H9 (cell line): ENCODE data around the gene CDH9. TPM values are rescaled to one million over a fixed set of nuclear protein-coding genes. Genes with fewer than 3 reads are reported as not detected.

Source experiments
- DNase-seq: peaks from one replicate; pipeline ENCODE4 v3.0.0-alpha.2; 2017
- H2AFZ ChIP-seq: one replicate; pipeline ENCODE4 v1.6.1; 2013; ENCODE audit warnings: mild to moderate bottlenecking, low read length, control low read depth, moderate library complexity
- H2AK5ac ChIP-seq: 2 replicates; pipeline ENCODE4 v1.6.1; 2013; ENCODE audit warnings: low read length, control low read depth, mixed read lengths; ENCODE audit not compliant: insufficient read length
- H2BK120ac ChIP-seq: one replicate; pipeline ENCODE4 v1.6.1; 2013; ENCODE audit warnings: low read depth, mild to moderate bottlenecking, low read length, control low read depth, inconsistent platforms; ENCODE audit not compliant: poor library complexity, severe bottlenecking
- H2BK12ac ChIP-seq: 2 replicates; pipeline ENCODE4 v1.6.1; 2013; ENCODE audit warnings: low read length, control low read depth, mixed read lengths, low read depth; ENCODE audit not compliant: insufficient read length
- H2BK15ac ChIP-seq: 2 replicates; pipeline ENCODE4 v1.6.1; 2013; ENCODE audit warnings: low read depth, low read length, control low read depth
- H2BK20ac ChIP-seq: one replicate; pipeline ENCODE4 v1.6.1; 2013; ENCODE audit warnings: low read depth, mild to moderate bottlenecking, low read length, control low read depth, inconsistent platforms; ENCODE audit not compliant: poor library complexity, severe bottlenecking
- H2BK5ac ChIP-seq: 2 replicates; pipeline ENCODE4 v1.6.1; 2013; ENCODE audit warnings: low read length, control low read depth, mixed read lengths; ENCODE audit not compliant: insufficient read length
- H3K14ac ChIP-seq: 2 replicates; pipeline ENCODE4 v1.6.1; 2013; ENCODE audit warnings: low read length, control low read depth; ENCODE audit not compliant: insufficient read depth
- H3K18ac ChIP-seq: 2 replicates; pipeline ENCODE4 v1.6.1; 2013; ENCODE audit warnings: low read depth, mild to moderate bottlenecking, mixed read lengths, low read length, control low read depth; ENCODE audit not compliant: insufficient read length
- H3K23ac ChIP-seq: 2 replicates; pipeline ENCODE4 v1.6.1; 2013; ENCODE audit warnings: low read length, control low read depth, mixed read lengths, low read depth; ENCODE audit not compliant: insufficient read length
- H3K23me2 ChIP-seq: 2 replicates; pipeline ENCODE4 v1.6.1; 2013; ENCODE audit warnings: low read depth, mild to moderate bottlenecking, mixed read lengths, low read length, control low read depth; ENCODE audit not compliant: insufficient read length, poor library complexity, severe bottlenecking
- H3K27ac ChIP-seq: 2 replicates; pipeline ENCODE4 v1.5.1; 2013; ENCODE audit warnings: low read length, control low read depth, mixed read lengths, low read depth; ENCODE audit not compliant: insufficient read length
- H3K27me3 ChIP-seq: 2 replicates; pipeline ENCODE4 v1.6.1; 2013; ENCODE audit warnings: low read length, control low read depth, inconsistent platforms; ENCODE audit not compliant: insufficient read depth
- H3K4ac ChIP-seq: 2 replicates; pipeline ENCODE4 v1.6.1; 2013; ENCODE audit warnings: low read depth, mild to moderate bottlenecking, control low read depth, inconsistent platforms, low read length, moderate library complexity
- H3K4me1 ChIP-seq: 2 replicates; pipeline ENCODE4 v1.6.1; 2013; ENCODE audit warnings: low read length, control low read depth, inconsistent platforms; ENCODE audit not compliant: insufficient read depth
- H3K4me2 ChIP-seq: 2 replicates; pipeline ENCODE4 v1.6.1; 2013; ENCODE audit warnings: low read length, control low read depth, mixed read lengths; ENCODE audit not compliant: insufficient read length, insufficient read depth
- H3K56ac ChIP-seq: 2 replicates; pipeline ENCODE4 v1.6.1; 2013; ENCODE audit warnings: low read depth, mild to moderate bottlenecking, mixed read lengths, low read length, control low read depth; ENCODE audit not compliant: insufficient read length
- H3K79me1 ChIP-seq: 2 replicates; pipeline ENCODE4 v1.6.1; 2013; ENCODE audit warnings: low read depth, mild to moderate bottlenecking, moderate library complexity, low read length, control low read depth, inconsistent platforms; ENCODE audit not compliant: insufficient read depth, poor library complexity, severe bottlenecking
- H3K79me2 ChIP-seq: 2 replicates; pipeline ENCODE4 v1.6.1; 2013; ENCODE audit warnings: low read length, control low read depth, inconsistent platforms; ENCODE audit not compliant: insufficient read depth
- H3K9ac ChIP-seq: 2 replicates; pipeline ENCODE4 v1.6.1; 2013; ENCODE audit warnings: low read length, control low read depth, mixed read lengths; ENCODE audit not compliant: insufficient read length; ENCODE audit errors: extremely low read depth
- H3K9me3 ChIP-seq: one replicate; pipeline ENCODE4 v1.6.1; 2013; ENCODE audit warnings: low read depth, low read length, inconsistent platforms; ENCODE audit not compliant: control insufficient read depth
- H3T11ph ChIP-seq: one replicate; pipeline ENCODE4 v1.6.1; 2013; ENCODE audit warnings: mild to moderate bottlenecking, low read length, control low read depth, inconsistent platforms
- H4K20me1 ChIP-seq: one replicate; pipeline ENCODE4 v1.6.1; 2013; ENCODE audit not compliant: control insufficient read depth, insufficient read length, insufficient read depth
- H4K5ac ChIP-seq: 2 replicates; pipeline ENCODE4 v1.6.1; 2013; ENCODE audit warnings: low read depth, mild to moderate bottlenecking, mixed read lengths, low read length, control low read depth; ENCODE audit not compliant: insufficient read length
- H4K8ac ChIP-seq: replicated peaks from 2 replicates; pipeline ENCODE4 v1.6.1; 2013; ENCODE audit warnings: low read length, control low read depth, mixed read lengths, low read depth; ENCODE audit not compliant: insufficient read length
- H4K91ac ChIP-seq: 2 replicates; pipeline ENCODE4 v1.6.1; 2013; ENCODE audit warnings: low read depth, mild to moderate bottlenecking, moderate library complexity, mixed read lengths, low read length, control low read depth; ENCODE audit not compliant: insufficient read length
- H3K27ac Mint-ChIP-seq, 3 experiments: 2 replicates in 2 of 3; 3 replicates in 1 of 3; pipeline ENCODE4 v1.8.0; 2020 to 2021; ENCODE audit warnings: mixed read lengths in 3 of 3, mild to moderate bottlenecking in 1 of 3, moderate library complexity in 1 of 3
- H3K27me3 Mint-ChIP-seq: 2 replicates; pipeline ENCODE4 v1.8.0; 2021; ENCODE audit warnings: low read depth, mild to moderate bottlenecking, moderate library complexity, mixed read lengths
- H3K36me3 Mint-ChIP-seq, 3 experiments: 2 replicates in 2 of 3; 3 replicates in 1 of 3; pipeline ENCODE4 v1.8.0; 2020 to 2021; ENCODE audit warnings: low read depth in 3 of 3, mixed read lengths in 3 of 3; ENCODE audit not compliant: insufficient read depth in 1 of 3
- H3K4me1 Mint-ChIP-seq, 2 experiments: 2 replicates each; pipeline ENCODE4 v1.8.0; 2020; ENCODE audit warnings: mixed read lengths in 2 of 2
- H3K4me3 Mint-ChIP-seq, 2 experiments: 2 replicates in 1 of 2; 3 replicates in 1 of 2; pipeline ENCODE4 v1.8.0; 2020 to 2021; ENCODE audit warnings: mild to moderate bottlenecking in 2 of 2, mixed read lengths in 2 of 2, moderate library complexity in 1 of 2
- H3K9me3 Mint-ChIP-seq, 2 experiments: 2 replicates in 1 of 2; 3 replicates in 1 of 2; pipeline ENCODE4 v1.8.0; 2020; ENCODE audit warnings: mild to moderate bottlenecking in 2 of 2, mixed read lengths in 2 of 2, moderate library complexity in 1 of 2
- CTCF ChIP-seq: fragments of 200-600 bp; sonication (generic); conservative IDR thresholded peaks from 3 replicates; pipeline ENCODE4 v1.8.0; 2021; ENCODE audit warnings: antibody characterized with exemption, mild to moderate bottlenecking
- WGBS: extraction: QIAGEN DNeasy Blood & Tissue Kit; methylation state at CpG from one replicate; pipeline ENCODE4 v1.1.7; 2013; ENCODE audit warnings: missing lambda C conversion rate, low lambda C conversion rate, mixed read lengths; ENCODE audit not compliant: insufficient read length; ENCODE audit errors: extremely low coverage; 5-methylcytosine and 5-hydroxymethylcytosine counted together
- total RNA-seq: library from RNA; stranded (reverse); gene quantifications from 2 replicates; pipeline ENCODE4 v1.2.1, GENCODE V29; 2021

CDH9 gene
- total RNA-seq, 1 experiment from 2014 or later, result 0.61 TPM

GRCh38 chr5:27010646-27011045 lies 27.7 kb downstream of the CDH9 start:
- Mint-ChIP-seq H3K27me3 (no peaks in the 10 kb centered on the region), H3K36me3 (no peaks in the 10 kb centered on the region), H3K4me3 (no peak overlapping the region), H3K9me3 (no peaks in the 10 kb centered on the region), H3K27ac (no peak overlapping the region), H3K4me1 (no peaks in the 10 kb centered on the region)
- no peak overlapping the region for H3K27ac ChIP-seq
- no peak overlapping the region for H4K8ac ChIP-seq
- H3K56ac ChIP-seq, result no peak overlapping the region
- H3K4me2 ChIP-seq, result no peak overlapping the region
- no CpG with 5 or more reads among the region's 1 CpG for WGBS
- no peak overlapping the region for H3K4ac ChIP-seq
- no peak overlapping the region for H4K91ac ChIP-seq
- no peak overlapping the region for H3T11ph ChIP-seq
- no peak overlapping the region for H2BK20ac ChIP-seq
- H3K9me3 ChIP-seq, result no peaks in the 10 kb centered on the region
- H3K14ac ChIP-seq, result no peak overlapping the region
- TF ChIP-seq CTCF, result no peak
- H3K4me1 ChIP-seq, result no peaks in the 10 kb centered on the region
- H2AK5ac ChIP-seq, result no peak overlapping the region
- H2BK12ac ChIP-seq, result no peak overlapping the region
- H2BK15ac ChIP-seq, result no peak overlapping the region
- no peak overlapping the region for H4K5ac ChIP-seq
- DNase-seq, result no peak
- H3K27me3 ChIP-seq, result no peaks in the 10 kb centered on the region
- H3K18ac ChIP-seq, result no peak overlapping the region
- H3K79me2 ChIP-seq, result no peaks in the 10 kb centered on the region
- no peaks in the 10 kb centered on the region for H3K23me2 ChIP-seq
- no peaks in the 10 kb centered on the region for H4K20me1 ChIP-seq
- no peak overlapping the region for H3K23ac ChIP-seq
- no peaks in the 10 kb centered on the region for H3K79me1 ChIP-seq
- no peak overlapping the region for H2AFZ ChIP-seq
- no peak overlapping the region for H2BK5ac ChIP-seq
- H3K9ac ChIP-seq, result no peak overlapping the region
- no peak overlapping the region for H2BK120ac ChIP-seq
